Heart right ventricle (tissue), 16 donors: Measurements from ENCODE around the gene SLC38A5. TPM values are rescaled to one million over a fixed set of nuclear protein-coding genes. Genes with fewer than 3 reads are reported as not detected.

Experiments
- ATAC-seq, 8 donors: fragments of 200-7000 bp; cut with Tn5 transposase; one replicate each; pipeline ENCODE4 v1.9.1; 2020; ENCODE audit warnings: mild to moderate bottlenecking in 8 of 8, moderate library complexity in 8 of 8, moderate number of reproducible peaks in 1 of 8
- DNase-seq, 2 donors: peaks; one replicate each; pipeline ENCODE4 v3.0.0-alpha.2; 2020
- H3K27ac ChIP-seq, 10 donors: fragments of 200-600 bp; sonication (generic) in 2 of 10; one replicate each; pipeline versions ENCODE4 v1.5.0 to v1.8.0; 2020 to 2022; ENCODE audit warnings: mild to moderate bottlenecking in 3 of 10
- H3K27me3 ChIP-seq, 7 donors: fragments of 200-600 bp; one replicate each; pipeline ENCODE4 v1.8.0; 2021 to 2022; ENCODE audit warnings: mild to moderate bottlenecking in 2 of 7
- H3K36me3 ChIP-seq, 9 donors: fragments of 200-600 bp; sonication (generic) in 1 of 9; one replicate each; pipeline versions ENCODE4 v1.5.0 to v1.8.0; 2020 to 2022; ENCODE audit warnings: mild to moderate bottlenecking in 2 of 9
- H3K4me1 ChIP-seq, 9 donors: fragments of 200-600 bp; sonication (generic) in 1 of 9; one replicate each; pipeline versions ENCODE4 v1.5.0 to v1.8.0; 2020 to 2022; ENCODE audit warnings: mild to moderate bottlenecking in 4 of 9
- H3K4me3 ChIP-seq, 10 donors: fragments of 200-600 bp; sonication (generic) in 2 of 10; one replicate each; pipeline versions ENCODE4 v1.5.0 to v1.8.0; 2020 to 2022; ENCODE audit warnings: mild to moderate bottlenecking in 7 of 10, moderate library complexity in 2 of 10
- H3K9me3 ChIP-seq, 11 donors: fragments of 200-600 bp in 10 of 11; sonication (generic) in 2 of 11; one replicate each; pipeline versions ENCODE4 v1.5.0 to v1.8.0; 2013 to 2022; ENCODE audit warnings: mild to moderate bottlenecking in 2 of 11, control low read depth in 1 of 11, moderate library complexity in 1 of 11
- CTCF ChIP-seq, 9 donors: fragments of 200-600 bp; sonication (generic) in 2 of 9; IDR thresholded peaks; one replicate each; pipeline versions ENCODE4 v1.5.0 to v1.8.0; 2021 to 2022; ENCODE audit warnings: antibody characterized with exemption in 9 of 9, mild to moderate bottlenecking in 5 of 9, moderate library complexity in 1 of 9
- WGBS, 2 donors: extraction: QIAGEN DNeasy Blood & Tissue Kit; methylation state at CpG; one replicate each; pipeline ENCODE4 v1.1.7; 2013; ENCODE audit warnings: inconsistent platforms in 1 of 2; 5-methylcytosine and 5-hydroxymethylcytosine counted together
- intact Hi-C, 10 donors: fragments of 100-400 bp; cut with DNase I; formaldehyde crosslinking; loops; one replicate each; pipeline versions ENCODE4 v1.11.1 to v1.14.2; 2022
- polyA plus RNA-seq, 2 donors: library from polyadenylated mRNA; stranded (reverse); fragments of 200-250 nt; gene quantifications; one replicate each; pipeline ENCODE4 v1.2.3, GENCODE V29; 2013
- total RNA-seq, 10 donors: library from RNA; stranded (reverse); fragmentation: NEBNext Ultra II Directional in 3 of 10; extraction: Animal tissue kit (Norgen Biotek cat#: 25700) in 3 of 10; gene quantifications; one replicate each; pipeline versions ENCODE4 v1.2.1 to v1.2.4, GENCODE V29; 2021 to 2023
- donor health status: Arrhythmogenic right ventricular cardiomyopathy.
- donor health status: ischemic (EF 13 %, LVEDD 7.1; RV severe dilation, severe dysfunction).
- donor health status: healthy with polysubstance abuse.
- donor health status: DM: no; HTN: yes; CAD: no.
- donor health status: DM: no; HTN: no; CAD: no.
- donor health status: ischemic (EF 25% LVEDD 6.9; RV normal size, moderate dysfunction).
- donor health status: ischemic (EF 25% LVEDD 5.7; RV mildly dilated, moderate dysfunction).
- donor health status: healthy.
- donor health status: DM: yes; HTN: yes; CAD: no.
- donor health status: Ischemic cardiomyopathy.
- donor health status: ischemic (EF 35%, LVEDD 5.7; RV mildly dilated, moderate dysfunction).
- donor health status: nonischemic (EF 11% LVEDD 7.7; RV severe dilation, severe dysfunction).
- donor health status: DM: yes; HTN: yes; CAD: no.
- donor health status: PGD.
- donor health status: ischemic (EF 29% LVEDD 5.4; RV normal size, mild dysfunction).
- donor health status: nonischemic (EF 23%, LVEDD 6.1; RV moderate dilation, normal function).

The SLC38A5 gene
- total and polyA plus RNA-seq, 12 donors: 0.64 to 15.4 (median 1.8) TPM

- Histone ChIP-seq H3K4me1 (peaks cover 0 to 12% (median 0%) of the 10 kb centered on the region in 9 donors), H3K4me3 (no peak overlapping the region), H3K27me3 (no peaks in the 10 kb centered on the region), H3K9me3 (no peaks in the 10 kb centered on the region), H3K27ac (no peak overlapping the region), H3K36me3 (peaks cover 0 to 50% (median 0%) of the 10 kb centered on the region in 9 donors)
- WGBS, 2 donors: 91 to 95% methylated on average over 3 of the region's 3 CpGs
- TF ChIP-seq CTCF (IDR thresholded peaks at IDR 0.05): no peak
- no peak for DNase-seq
- intact Hi-C loops: no loop called here
- ATAC-seq: no peak
These were observed 10.5 kb upstream of the SLC38A5 start for GRCh38 chrX:48480583-48480982.

DNA sequence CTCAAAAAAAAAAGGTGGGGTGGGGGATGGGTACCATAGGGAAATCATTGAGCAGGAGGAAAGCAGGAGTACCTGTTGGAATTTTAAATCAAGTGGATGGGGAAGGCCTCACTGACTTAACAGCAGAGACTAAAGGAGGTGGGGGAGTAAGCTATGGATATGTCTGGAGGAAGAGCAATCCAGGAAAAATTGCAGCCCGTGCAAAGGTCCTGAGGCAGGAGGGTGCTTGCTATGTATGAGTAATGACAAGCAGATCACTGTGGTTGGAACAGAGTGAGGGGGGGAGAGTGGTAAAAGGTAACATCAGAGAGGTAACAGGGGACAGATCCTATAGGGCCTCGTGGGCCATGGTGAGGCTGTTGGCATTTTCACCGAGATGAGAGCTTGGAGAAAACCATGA, 10.1 kb upstream of the SLC38A5 start:
- Histone ChIP-seq H3K4me1 (peaks cover 0 to 12% (median 0%) of the 10 kb centered on the region in 9 donors), H3K36me3 (peaks cover 0 to 50% (median 0%) of the 10 kb centered on the region in 9 donors), H3K27me3 (no peaks in the 10 kb centered on the region), H3K27ac (no peak overlapping the region), H3K4me3 (no peak overlapping the region), H3K9me3 (no peaks in the 10 kb centered on the region)
- intact Hi-C loops: no loop called here
- DNase-seq (no peak), ATAC-seq (no peak)
- WGBS, 2 donors: 95 to 96% methylated on average over 3 of the region's 3 CpGs
- TF ChIP-seq CTCF (IDR thresholded peaks at IDR 0.05): no peak

DNA sequence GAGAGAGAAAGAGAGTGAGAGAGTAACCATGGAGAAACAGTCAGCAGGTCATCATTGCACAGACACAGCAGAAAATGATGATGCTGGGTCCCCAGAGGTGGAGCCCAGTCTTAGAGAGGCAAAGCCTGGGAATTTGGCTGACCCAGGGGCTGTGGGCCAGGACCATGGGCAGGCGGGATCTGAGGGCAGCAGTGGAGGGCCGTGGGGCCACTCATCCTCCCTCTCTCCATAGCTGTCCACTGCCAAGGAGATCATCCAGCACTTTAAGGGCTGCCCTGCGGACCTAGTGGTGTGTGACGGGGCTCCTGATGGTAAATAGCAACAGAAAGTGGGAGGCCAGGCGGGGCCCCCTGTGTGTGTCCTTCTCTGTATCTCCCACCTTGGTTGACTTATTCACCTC, 8.7 kb upstream of the SLC38A5 start:
- no peaks in the 10 kb centered on the region for H3K9me3 ChIP-seq
- ATAC-seq (no peak), DNase-seq (no peak)
- no peak overlapping the region for H3K4me3 ChIP-seq
- no peak overlapping the region for H3K27ac ChIP-seq
- no peaks in the 10 kb centered on the region for H3K27me3 ChIP-seq
- peaks cover 0 to 37% (median 0%) of the 10 kb centered on the region in 9 donors for H3K36me3 ChIP-seq
- 94 to 95% methylated on average over 4 to 5 of the region's 5 CpGs for WGBS, 2 donors
- intact Hi-C loops: no loop called here
- peaks cover 0 to 15% (median 0%) of the 10 kb centered on the region in 9 donors for H3K4me1 ChIP-seq
- TF ChIP-seq CTCF (IDR thresholded peaks at IDR 0.05): no peak

DNA sequence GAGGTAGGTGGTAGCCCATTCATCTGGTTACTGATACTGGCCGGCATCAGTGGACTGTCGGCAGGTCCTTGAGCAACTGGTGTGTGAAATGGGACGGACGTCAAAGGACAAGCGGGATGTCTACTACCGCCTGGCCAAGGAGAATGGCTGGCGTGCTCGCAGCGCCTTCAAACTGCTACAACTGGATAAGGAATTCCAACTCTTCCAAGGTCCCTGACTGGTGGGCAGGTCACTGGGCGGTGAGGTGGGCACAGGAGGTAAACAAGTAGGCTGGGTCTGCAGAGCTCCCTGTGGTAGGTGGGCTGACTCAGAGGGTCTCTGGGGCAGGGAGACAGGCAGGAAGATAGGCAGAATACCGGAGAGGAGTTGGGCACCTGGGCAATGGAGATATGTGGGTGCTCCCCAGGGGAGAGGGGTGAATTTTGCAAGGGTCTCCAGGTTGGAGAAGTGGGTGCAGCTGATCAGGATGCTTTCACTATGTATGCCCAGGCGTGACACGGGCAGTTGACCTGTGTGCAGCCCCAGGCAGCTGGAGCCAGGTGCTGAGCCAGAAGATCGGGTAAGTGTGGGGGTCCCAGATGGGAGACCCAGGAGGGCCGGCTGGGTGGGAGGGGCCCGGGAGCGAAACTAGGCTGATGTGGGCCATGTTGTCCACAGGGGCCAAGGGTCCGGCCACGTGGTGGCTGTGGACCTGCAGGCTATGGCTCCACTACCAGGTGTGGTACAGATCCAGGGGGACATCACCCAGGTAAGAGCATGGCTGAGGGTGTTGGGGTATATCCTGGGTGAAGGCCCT, 8.1 kb upstream of the SLC38A5 start:
- Histone ChIP-seq H3K36me3 (peaks cover 0 to 30% (median 0%) of the 10 kb centered on the region in 9 donors), H3K4me3 (no peak overlapping the region), H3K27ac (no peak overlapping the region), H3K9me3 (no peaks in the 10 kb centered on the region), H3K27me3 (no peaks in the 10 kb centered on the region), H3K4me1 (peaks cover 0 to 15% (median 0%) of the 10 kb centered on the region in 9 donors)
- no peak for TF ChIP-seq CTCF (IDR thresholded peaks at IDR 0.05)
- intact Hi-C loops: no loop called here
- WGBS, 2 donors: 90 to 92% methylated on average over 16 to 19 of the region's 19 CpGs
- DNase-seq: no peak
- no peak for ATAC-seq
